Caki2 (cell line): Measurements from ENCODE around the gene LRSAM1. TPM values are rescaled to one million over a fixed set of nuclear protein-coding genes. Genes with fewer than 3 reads are reported as not detected.

Source experiments
- DNase-seq: peaks from one replicate; pipeline ENCODE4 v3.0.0-alpha.2; 2015; ENCODE audit warnings: low read depth
- in situ Hi-C: cut with HindIII; loops from 2 replicates; pipeline ENCODE4 v1.10.0; 2016; ENCODE audit warnings: low sequenced_read_pairs, low pct_unique_long_range_greater_than_20kb, mixed read lengths
- total RNA-seq: library from RNA; depleted of rRNA; stranded (reverse); fragments of >200 nt; shearing (Covaris generic); gene quantifications from 2 replicates; pipeline ENCODE4 v1.2.3, GENCODE V29; 2014; ENCODE audit warnings: low replicate concordance

LRSAM1 gene
- total RNA-seq, 1 experiment from 2014 or later, result 9.5 TPM

- no peak for DNase-seq
- in situ Hi-C loops, result no loop called here
Observed at GRCh38 chr9:127489471-127490115, 38.3 kb downstream of the LRSAM1 start.

GRCh38 chr9:127490535-127491230, 39.4 kb downstream of the LRSAM1 start:
- DNase-seq, result no peak
- in situ Hi-C loops, result no loop called here

- in situ Hi-C loops, result no loop called here
Observed at GRCh38 chr9:127491516-127491915, 40.2 kb downstream of the LRSAM1 start.

GRCh38 chr9:127492616-127493015, 41.3 kb downstream of the LRSAM1 start:
- no peak for DNase-seq
- in situ Hi-C loops, result no loop called here

More at GRCh38 chr9:127491516-127491915, 40.2 kb downstream of the LRSAM1 start:
- DNase-seq, result no peak

- in situ Hi-C loops, result no loop called here
Observed at GRCh38 chr9:127493592-127494303, 42.4 kb downstream of the LRSAM1 start.

GRCh38 chr9:127494304-127494702, 43.0 kb downstream of the LRSAM1 start:
- in situ Hi-C loops, result no loop called here
- no peak for DNase-seq

More at GRCh38 chr9:127493592-127494303, 42.4 kb downstream of the LRSAM1 start:
- DNase-seq, result no peak

GRCh38 chr9:127495884-127496555, 44.7 kb downstream of the LRSAM1 start:
- no peak for DNase-seq
- in situ Hi-C loops, result no loop called here

- in situ Hi-C loops, result no loop called here
- DNase-seq, result no peak
Observed at GRCh38 chr9:127496974-127497373, 45.7 kb downstream of the LRSAM1 start.

GRCh38 chr9:127497656-127498290, 46.5 kb downstream of the LRSAM1 start:
- in situ Hi-C loops, result no loop called here
- DNase-seq, result no peak

- in situ Hi-C loops, result no loop called here
- DNase-seq, result no peak
Observed at GRCh38 chr9:127498298-127498697, 47.0 kb downstream of the LRSAM1 start.

GRCh38 chr9:127500399-127500798, 49.1 kb downstream of the LRSAM1 start:
- in situ Hi-C loops, result no loop called here
- DNase-seq, result no peak

GRCh38 chr9:127500862-127501261, 49.6 kb downstream of the LRSAM1 start:
- DNase-seq, result no peak
- in situ Hi-C loops, result no loop called here

- in situ Hi-C loops, result no loop called here
- DNase-seq, result no peak
Observed at GRCh38 chr9:127501821-127502343, 50.6 kb downstream of the LRSAM1 start.

GRCh38 chr9:127502706-127503378, 51.5 kb downstream of the LRSAM1 start:
- in situ Hi-C loops, result no loop called here
- no peak for DNase-seq

- DNase-seq, result no peak
- in situ Hi-C loops, result no loop called here
Observed at GRCh38 chr9:127503379-127503921, 52.1 kb downstream of the LRSAM1 start.

GRCh38 chr9:127503947-127504886, 52.9 kb downstream of the LRSAM1 start:
- DNase-seq, result peak; percentile 60
- in situ Hi-C loops, result no loop called here
